NCI-H526 treated with DMSO at 0.1 percent for 48 hours (cell line): ENCODE results near the gene AK8.
"Not testable (repeated sequence)": the region's sequence is repeated elsewhere in the genome, so short reads cannot be mapped to it uniquely, and the experiment has no call there.

ENCODE experiments used
- DNase-seq: peaks from one replicate; lab custom pipeline; 2025; lab: John Stamatoyannopoulos, UW

AK8 gene

DNA sequence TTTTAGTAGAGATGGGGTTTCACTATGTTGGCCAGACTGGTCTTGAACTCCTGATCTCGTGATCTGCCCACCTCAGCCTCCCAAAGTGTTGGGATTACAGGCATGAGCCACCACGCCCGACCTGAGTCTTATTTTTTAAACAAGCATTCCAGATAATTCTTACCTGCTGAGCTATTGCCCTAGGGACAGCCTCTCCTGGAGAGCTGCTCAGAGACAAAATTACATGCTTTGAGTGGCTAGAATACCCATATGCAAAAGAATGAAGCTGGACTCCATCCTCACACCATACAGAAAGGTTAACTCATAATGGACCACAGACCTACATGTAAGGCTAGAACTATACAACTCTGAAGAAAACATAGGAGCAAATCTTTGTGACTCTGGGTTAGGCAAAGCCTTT, 166.2 kb downstream of the AK8 start:
- no peak for DNase-seq

- DNase-seq, result not testable (repeated sequence)
Observed at GRCh38 chr9:132711152-132711551, 166.9 kb downstream of the AK8 start.

- DNase-seq, result no peak
Observed at GRCh38 chr9:132710333-132710732, 167.8 kb downstream of the AK8 start.

- DNase-seq, result no peak
Observed at GRCh38 chr9:132708769-132709430, 169.2 kb downstream of the AK8 start.

- DNase-seq, result no peak
Observed at GRCh38 chr9:132708239-132708638, 169.8 kb downstream of the AK8 start.

- no peak for DNase-seq
Observed at GRCh38 chr9:132703336-132703735, 174.7 kb downstream of the AK8 start.

- DNase-seq, result no peak
Observed at GRCh38 chr9:132702254-132702653, 175.8 kb downstream of the AK8 start.

GRCh38 chr9:132699956-132700355, 178.1 kb downstream of the AK8 start:
- DNase-seq, result no peak

GRCh38 chr9:132698989-132699388, 179.1 kb downstream of the AK8 start:
- DNase-seq, result no peak

DNA sequence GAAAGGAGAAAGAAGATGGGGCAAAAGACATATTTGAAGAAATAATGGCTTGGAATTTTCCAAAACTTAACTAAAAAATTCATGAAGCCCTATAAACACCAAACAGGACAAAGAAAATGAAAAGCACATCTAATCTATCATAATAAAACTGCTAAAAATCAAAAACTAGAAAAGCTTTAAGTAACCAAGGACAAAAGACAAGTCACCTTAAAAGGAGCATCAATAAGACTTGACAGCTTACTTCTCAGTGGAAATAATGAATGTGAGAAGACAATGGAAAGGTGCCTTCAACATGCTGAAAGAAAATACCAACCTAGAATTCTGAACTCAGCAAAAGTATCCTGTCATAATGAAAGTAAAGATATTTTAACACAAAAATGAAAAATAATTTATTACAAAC, 180.9 kb downstream of the AK8 start:
- DNase-seq, result no peak

DNA sequence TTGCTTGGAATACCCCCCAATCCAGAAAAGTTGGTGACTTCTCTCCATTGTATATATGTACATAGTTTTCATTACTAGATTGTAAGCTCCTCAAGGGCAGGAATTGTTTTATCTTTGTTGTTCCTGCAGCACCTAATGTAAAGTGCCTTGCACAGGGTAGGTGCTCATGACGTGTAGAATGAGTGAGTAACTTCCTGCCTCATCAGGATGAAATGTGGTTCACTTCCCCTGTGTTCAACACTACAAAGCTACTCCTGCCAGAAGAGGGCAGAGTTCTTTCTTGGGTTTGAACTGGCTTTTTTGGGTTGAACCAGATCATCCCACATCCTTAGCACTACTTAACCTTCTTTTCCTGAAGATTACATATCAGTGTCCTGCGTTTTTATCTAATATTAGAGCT, 183.9 kb downstream of the AK8 start:
- no peak for DNase-seq

GRCh38 chr9:132690696-132691095, 187.4 kb downstream of the AK8 start:
- DNase-seq, result no peak

- DNase-seq, result no peak
Observed at GRCh38 chr9:132683873-132684272, 194.2 kb downstream of the AK8 start.

DNA sequence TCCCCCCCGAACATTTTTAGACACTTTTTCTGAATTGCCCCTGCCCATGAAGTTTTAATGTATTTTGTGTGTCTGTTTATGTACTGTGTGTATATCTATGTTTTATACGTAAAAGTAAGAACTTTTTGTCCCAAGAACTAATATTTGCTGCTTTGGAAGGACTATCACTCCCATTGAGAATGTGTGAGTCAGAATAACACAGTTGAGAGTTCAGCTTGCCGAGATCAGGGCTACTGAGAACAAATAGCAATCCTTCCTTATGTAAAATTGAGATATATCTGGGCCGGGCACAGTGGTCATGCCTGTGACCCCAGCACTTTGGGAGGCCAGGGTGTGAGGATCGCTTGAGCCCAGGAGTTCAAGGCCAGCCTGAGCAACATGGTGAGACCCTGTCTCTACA, 196.5 kb downstream of the AK8 start:
- no peak for DNase-seq

DNA sequence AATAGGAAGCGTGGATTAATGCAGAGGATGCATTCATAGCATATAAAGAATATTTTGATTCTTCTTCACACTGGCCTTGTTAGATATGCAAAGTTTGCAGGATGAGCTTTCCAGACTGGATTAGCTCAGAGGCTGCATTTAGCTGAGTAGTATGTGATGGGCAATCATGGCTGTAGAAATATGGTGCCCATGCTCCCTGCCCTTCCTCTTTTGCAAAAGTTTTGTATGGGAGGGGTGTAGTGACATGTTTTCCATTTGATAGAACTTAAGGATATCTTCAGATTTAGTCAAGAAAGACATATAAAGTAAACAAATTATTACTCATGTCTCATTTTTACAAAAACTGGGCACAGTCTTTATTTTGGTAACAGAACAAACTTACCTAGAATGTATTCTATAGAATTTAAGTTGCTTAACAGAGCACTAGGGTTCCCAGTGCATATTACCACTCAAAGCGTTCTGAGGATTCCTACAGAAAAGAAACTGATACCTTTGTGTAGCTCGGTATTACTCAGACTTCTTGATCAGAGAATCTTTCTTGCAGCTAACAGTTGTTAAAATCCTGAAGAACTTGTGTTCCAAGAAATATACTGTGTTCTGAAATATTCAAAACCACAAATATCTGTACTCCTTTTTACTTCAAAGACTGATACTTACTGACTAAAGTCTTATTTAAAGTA, 198.0 kb downstream of the AK8 start:
- DNase-seq, result no peak

GRCh38 chr9:132677976-132678375, 200.1 kb downstream of the AK8 start:
- DNase-seq, result no peak
